Gastrocnemius medialis (tissue), 4 donors: ENCODE measurements around the gene CCDC71. TPM values are rescaled to one million over a fixed set of nuclear protein-coding genes. Genes with fewer than 3 reads are reported as not detected.

Experiments used
- ATAC-seq, 2 donors: fragments of 150-250 bp; one replicate each; pipeline ENCODE4 v1.9.1; 2016
- DNase-seq, 2 donors: peaks; one replicate each; pipeline ENCODE4 v3.0.0-alpha.2; 2019
- H3K27ac ChIP-seq, 4 donors: fragments of 200-600 bp; sonication (generic); 1 replicate in 1 of 4; 2 replicates in 3 of 4; pipeline ENCODE4 v1.5.1; 2016 to 2018; ENCODE audit warnings: mild to moderate bottlenecking in 2 of 4, moderate library complexity in 1 of 4
- H3K27me3 ChIP-seq, 3 donors: fragments of 200-600 bp; sonication (generic) in 2 of 3; 1 replicate in 1 of 3; 2 replicates in 2 of 3; pipeline versions ENCODE4 v1.5.1 to v1.6.0; 2016 to 2019; ENCODE audit warnings: mild to moderate bottlenecking in 1 of 3, moderate library complexity in 1 of 3
- H3K36me3 ChIP-seq, 2 donors: fragments of 200-600 bp; sonication (generic) in 1 of 2; one replicate each; pipeline ENCODE4 v1.5.1; 2017 to 2018
- H3K4me1 ChIP-seq, 2 donors: fragments of 200-600 bp; sonication (generic) in 1 of 2; one replicate each; pipeline ENCODE4 v1.5.1; 2016 to 2017; ENCODE audit warnings: mild to moderate bottlenecking in 2 of 2
- H3K4me3 ChIP-seq, 4 donors: fragments of 200-600 bp; sonication (generic) in 3 of 4; 1 replicate in 1 of 4; 2 replicates in 3 of 4; pipeline ENCODE4 v1.5.1; 2016 to 2019; ENCODE audit warnings: mild to moderate bottlenecking in 2 of 4
- H3K9me3 ChIP-seq, 3 donors: fragments of 200-600 bp; sonication (generic) in 2 of 3; 1 replicate in 1 of 3; 2 replicates in 2 of 3; pipeline ENCODE4 v1.5.1; 2016 to 2019
- POLR2A ChIP-seq, 2 donors: fragments of 450-650 bp; IDR thresholded peaks; one replicate each; pipeline ENCODE4 v1.6.1; 2017; ENCODE audit warnings: antibody characterized with exemption in 2 of 2, mild to moderate bottlenecking in 2 of 2, moderate library complexity in 2 of 2
- in situ Hi-C, 4 donors: fragments of 200-750 bp; cut with MboI; loops; one replicate each; pipeline versions ENCODE4 v1.15.0 to v1.8.0; 2017; ENCODE audit warnings: low sequenced_read_pairs in 4 of 4
- intact Hi-C: fragments of 100-400 bp; cut with DNase I; formaldehyde crosslinking; loops from one replicate; pipeline ENCODE4 v1.15.1; 2023; ENCODE audit warnings: low total_unique reads
- total RNA-seq, 4 donors: library from RNA; depleted of rRNA; stranded (reverse); fragments of >200 nt; gene quantifications; one replicate each; pipeline versions ENCODE4 v1.1.0 to v1.2.3, GENCODE V29; 2016
- TF ChIP-seq, protein P1 (sequence below), 5 experiments: fragments of 450-650 bp in 3 of 5; fragments of 200-600 bp in 2 of 5; sonication (generic) in 2 of 5; IDR thresholded peaks in 4 of 5; conservative IDR thresholded peaks in 1 of 5; 1 replicate in 4 of 5; 2 replicates in 1 of 5; pipeline ENCODE4 v1.5.1; 2016 to 2019; ENCODE audit warnings: antibody characterized with exemption in 5 of 5, mild to moderate bottlenecking in 3 of 5, moderate library complexity in 3 of 5

CCDC71 gene
- total RNA-seq, 4 donors from 2014 or later, result 20.0 to 31.0 (median 22.0) TPM

DNA sequence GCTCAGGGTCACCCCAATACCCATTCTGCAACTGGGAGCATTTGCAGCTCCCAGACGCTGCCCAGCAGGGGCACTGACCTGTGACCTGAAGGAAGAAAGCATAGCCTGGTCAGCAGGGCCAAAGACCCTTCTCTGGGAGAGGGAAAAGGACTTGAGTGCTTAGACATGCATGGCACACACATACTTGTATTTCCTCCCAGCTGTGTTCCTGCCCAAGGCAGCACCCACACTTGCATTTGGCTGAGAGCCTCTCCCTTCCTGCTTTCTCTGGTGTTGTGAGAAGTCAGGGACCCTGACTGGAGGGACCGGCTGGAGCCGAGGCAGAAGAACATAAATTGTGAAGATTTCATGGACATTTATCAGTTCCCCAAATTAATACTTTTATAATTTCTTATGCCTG, 26.1 kb downstream of the CCDC71 start:
- DNase-seq (no peak), ATAC-seq (no peak)
- H3K27me3 ChIP-seq, result no peaks in the 10 kb centered on the region
- in situ Hi-C loops, result no loop called here
- H3K27ac ChIP-seq, result no peak overlapping the region
- H3K4me1 ChIP-seq, result no peaks in the 10 kb centered on the region
- TF ChIP-seq POLR2A (IDR thresholded peaks at IDR 0.05), result no peak
- TF ChIP-seq, protein P1, sequence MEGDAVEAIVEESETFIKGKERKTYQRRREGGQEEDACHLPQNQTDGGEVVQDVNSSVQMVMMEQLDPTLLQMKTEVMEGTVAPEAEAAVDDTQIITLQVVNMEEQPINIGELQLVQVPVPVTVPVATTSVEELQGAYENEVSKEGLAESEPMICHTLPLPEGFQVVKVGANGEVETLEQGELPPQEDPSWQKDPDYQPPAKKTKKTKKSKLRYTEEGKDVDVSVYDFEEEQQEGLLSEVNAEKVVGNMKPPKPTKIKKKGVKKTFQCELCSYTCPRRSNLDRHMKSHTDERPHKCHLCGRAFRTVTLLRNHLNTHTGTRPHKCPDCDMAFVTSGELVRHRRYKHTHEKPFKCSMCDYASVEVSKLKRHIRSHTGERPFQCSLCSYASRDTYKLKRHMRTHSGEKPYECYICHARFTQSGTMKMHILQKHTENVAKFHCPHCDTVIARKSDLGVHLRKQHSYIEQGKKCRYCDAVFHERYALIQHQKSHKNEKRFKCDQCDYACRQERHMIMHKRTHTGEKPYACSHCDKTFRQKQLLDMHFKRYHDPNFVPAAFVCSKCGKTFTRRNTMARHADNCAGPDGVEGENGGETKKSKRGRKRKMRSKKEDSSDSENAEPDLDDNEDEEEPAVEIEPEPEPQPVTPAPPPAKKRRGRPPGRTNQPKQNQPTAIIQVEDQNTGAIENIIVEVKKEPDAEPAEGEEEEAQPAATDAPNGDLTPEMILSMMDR (IDR thresholded peaks at IDR 0.05 in 4 of 5, conservative IDR thresholded peaks at IDR 0.05 in 1 of 5), result no peak
- H3K9me3 ChIP-seq, result no peaks in the 10 kb centered on the region
- H3K4me3 ChIP-seq, result no peak overlapping the region
- intact Hi-C loops, result no loop called here
- H3K36me3 ChIP-seq, result no peaks in the 10 kb centered on the region

DNA sequence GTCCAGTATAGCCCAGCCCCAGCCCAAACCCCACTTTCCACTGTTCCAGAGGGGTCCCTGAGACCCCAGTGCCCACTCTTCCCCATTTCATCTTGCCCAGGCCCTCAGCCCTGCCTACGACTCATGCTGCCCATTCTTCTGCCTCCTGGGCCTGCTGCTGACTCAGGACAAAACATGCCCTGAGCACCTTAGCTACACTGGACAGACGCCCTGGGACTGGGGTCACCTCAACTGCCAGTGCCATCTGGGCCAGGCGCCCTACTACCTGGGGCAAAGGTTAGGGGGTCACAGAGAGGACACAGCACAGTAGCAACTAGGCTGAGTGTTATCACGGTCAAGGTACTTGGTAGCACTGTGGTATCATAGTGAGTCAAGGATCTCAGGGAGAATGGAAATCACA, 30.6 kb downstream of the CCDC71 start:
- no peak for TF ChIP-seq POLR2A (IDR thresholded peaks at IDR 0.05)
- TF ChIP-seq, protein P1 (IDR thresholded peaks at IDR 0.05 in 4 of 5, conservative IDR thresholded peaks at IDR 0.05 in 1 of 5), result no peak
- Histone ChIP-seq H3K4me3 (no peak overlapping the region), H3K4me1 (peaks cover 19 to 35% of the 10 kb centered on the region in 2 donors), H3K36me3 (no peaks in the 10 kb centered on the region), H3K27ac (no peak overlapping the region), H3K27me3 (no peaks in the 10 kb centered on the region), H3K9me3 (no peaks in the 10 kb centered on the region)
- in situ Hi-C loops, result no loop called here
- intact Hi-C loops, result no loop called here
- DNase-seq (no peak), ATAC-seq (no peak)

DNA sequence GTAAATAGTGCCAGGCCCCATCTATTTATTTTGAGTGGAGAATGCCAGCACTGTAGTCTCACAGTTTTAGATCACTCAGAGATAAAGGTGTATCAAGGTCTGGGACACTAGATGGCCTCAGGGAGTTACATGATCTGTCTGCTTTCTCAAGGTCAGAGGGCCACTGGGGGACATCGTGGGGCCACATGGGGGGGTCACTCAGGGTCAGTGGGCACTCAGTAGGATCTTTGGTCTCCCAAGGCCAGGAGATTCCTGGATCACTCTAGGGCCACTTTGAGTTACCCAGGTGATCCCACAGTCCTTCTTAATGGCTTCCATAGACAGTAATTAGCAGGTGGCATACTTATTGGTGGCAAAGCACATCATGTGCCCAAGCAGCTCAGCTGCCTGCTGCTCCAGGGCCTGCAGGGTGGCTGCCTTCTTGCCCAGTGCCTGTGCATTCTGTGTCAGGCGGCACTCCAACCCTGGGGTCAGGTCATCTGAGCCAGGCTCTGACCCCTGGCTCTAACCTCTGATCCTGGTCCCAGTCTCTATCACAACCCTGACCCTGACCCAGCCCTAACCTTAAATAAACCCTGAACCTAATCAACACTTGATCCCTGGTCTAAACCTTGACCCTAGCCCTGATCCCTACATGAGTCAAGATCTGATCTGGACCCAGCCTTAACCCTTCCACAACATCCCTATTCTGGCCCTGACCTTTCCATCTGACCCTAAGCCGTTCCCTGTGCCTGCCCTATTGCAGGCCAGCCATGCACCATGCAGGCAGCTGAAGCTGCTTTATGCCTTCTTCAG, 31.5 kb downstream of the CCDC71 start:
- Histone ChIP-seq H3K27ac (peak overlapping the region; percentile 90 to 96 (median 94)), H3K36me3 (peaks cover 0 to 3% of the 10 kb centered on the region in 2 donors), H3K4me1 (peaks cover 19 to 42% of the 10 kb centered on the region in 2 donors), H3K27me3 (no peaks in the 10 kb centered on the region), H3K9me3 (no peaks in the 10 kb centered on the region), H3K4me3 (no peak overlapping the region)
- ATAC-seq, result no peak
- intact Hi-C loops, result loop anchor here (5.0 kb wide), 1 partner anchor 112 kb away; the partner anchor contains the start of gene NDUFAF3
- in situ Hi-C loops, result no loop called here
- TF ChIP-seq, protein P1 (IDR thresholded peaks at IDR 0.05 in 4 of 5, conservative IDR thresholded peaks at IDR 0.05 in 1 of 5), result no peak
- TF ChIP-seq POLR2A (IDR thresholded peaks at IDR 0.05), result no peak
- DNase-seq, result no peak

DNA sequence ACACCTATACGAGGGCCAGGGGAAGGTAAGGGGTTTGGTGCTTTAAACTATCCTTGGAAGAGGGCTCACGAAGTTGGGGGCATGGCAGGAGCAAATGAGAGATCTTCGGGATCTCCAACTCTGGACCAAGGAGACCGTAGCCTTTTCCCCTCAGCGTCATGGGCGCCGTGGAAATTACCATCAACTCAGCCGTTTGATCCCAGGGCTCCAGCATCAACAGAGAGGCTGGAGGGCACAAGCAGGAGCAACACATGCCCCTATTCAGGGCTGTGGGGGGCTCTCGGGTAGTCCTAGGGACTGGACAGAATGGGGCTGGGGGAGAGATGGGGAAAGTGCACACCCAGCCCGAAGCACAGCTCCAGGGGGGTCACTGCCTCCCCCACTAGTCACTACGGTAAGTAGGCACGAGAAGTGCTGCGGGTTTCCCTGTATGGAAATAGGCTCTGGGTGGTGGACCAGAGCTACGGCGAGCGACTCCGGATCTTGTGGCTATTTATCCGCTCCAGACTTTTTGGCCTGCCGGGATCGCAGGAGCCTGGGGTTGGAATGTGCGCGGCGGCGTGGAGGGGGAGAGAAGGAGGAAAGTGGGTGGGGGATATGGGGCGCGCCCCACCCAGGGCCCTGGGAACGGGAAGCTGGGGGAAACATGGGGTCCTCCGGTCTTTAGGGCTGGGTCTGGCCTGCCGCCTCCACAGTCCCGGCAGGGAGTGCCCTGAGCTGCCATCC, 32.7 kb downstream of the CCDC71 start:
- intact Hi-C loops (loop anchor here (1.0 to 5.0 kb wide), 4 partner anchors 13 to 111 kb away; partner anchors contain the start of genes KLHDC8B, NDUFAF3, QRICH1 and USP19), in situ Hi-C loops (no loop called here)
- Histone ChIP-seq H3K27ac (peak overlapping the region; percentile 90 to 96 (median 94)), H3K36me3 (peaks cover 0 to 16% of the 10 kb centered on the region in 2 donors), H3K4me3 (peak overlapping the region; percentile 79 to 100 (median 90)), H3K4me1 (peaks cover 19 to 42% of the 10 kb centered on the region in 2 donors), H3K9me3 (no peaks in the 10 kb centered on the region), H3K27me3 (no peaks in the 10 kb centered on the region)
- peak; percentile 76 to 83 for DNase-seq
- ATAC-seq, result peak; percentile 85 to 87
- no peak for TF ChIP-seq POLR2A (IDR thresholded peaks at IDR 0.05)
- TF ChIP-seq, protein P1 (IDR thresholded peaks at IDR 0.05 in 4 of 5, conservative IDR thresholded peaks at IDR 0.05 in 1 of 5), result peak in 1 of 5 experiments; percentile 20
